IPS-18c (cell line): Measurements from ENCODE around the gene HKDC1.
"Not testable (repeated sequence)": the region's sequence is repeated elsewhere in the genome, so short reads cannot be mapped to it uniquely, and the experiment has no call there.

Experiments used
- H3K4me3 ChIP-seq: 2 replicates; pipeline ENCODE4 v1.7.0; 2013; ENCODE audit warnings: low read depth, mild to moderate bottlenecking, low read length, moderate library complexity; ENCODE audit not compliant: insufficient read depth
- H3K9me3 ChIP-seq: one replicate; pipeline ENCODE4 v1.6.1; 2013; ENCODE audit warnings: mild to moderate bottlenecking, low read length, moderate library complexity; ENCODE audit not compliant: control insufficient read depth, insufficient read depth

Gene HKDC1

DNA sequence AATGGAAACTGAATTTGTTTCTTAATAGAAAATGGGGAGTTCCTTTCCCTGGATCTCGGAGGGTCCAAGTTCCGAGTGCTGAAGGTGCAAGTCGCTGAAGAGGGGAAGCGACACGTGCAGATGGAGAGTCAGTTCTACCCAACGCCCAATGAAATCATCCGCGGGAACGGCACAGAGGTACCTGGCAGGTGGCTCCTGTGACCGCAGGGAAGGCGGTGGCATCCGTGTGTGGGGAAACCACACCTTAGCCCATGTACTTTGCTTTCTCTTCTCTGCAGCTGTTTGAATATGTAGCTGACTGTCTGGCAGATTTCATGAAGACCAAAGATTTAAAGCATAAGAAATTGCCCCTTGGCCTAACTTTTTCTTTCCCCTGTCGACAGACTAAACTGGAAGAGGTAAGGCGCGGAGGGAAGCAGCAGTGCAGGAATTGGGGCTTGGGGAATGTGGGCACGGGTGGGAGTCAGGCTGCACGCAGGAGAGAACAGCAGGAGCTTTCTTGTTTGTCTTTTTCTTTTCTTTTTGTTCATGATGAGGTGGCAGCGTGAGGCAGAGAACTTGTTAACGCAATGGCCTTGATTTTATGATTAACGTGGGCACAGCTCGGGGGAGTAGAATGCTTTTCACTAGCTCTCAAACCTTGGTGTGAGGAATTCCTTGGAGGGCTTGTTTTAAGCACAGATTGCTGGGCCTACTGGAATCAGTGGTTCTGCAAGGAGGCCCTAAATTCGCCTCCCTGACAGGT is 12.8 kb downstream of the HKDC1 start:
- Histone ChIP-seq H3K9me3 (no peaks in the 10 kb centered on the region), H3K4me3 (no peak overlapping the region)

- H3K4me3 ChIP-seq, result no peak overlapping the region
- H3K9me3 ChIP-seq, result no peaks in the 10 kb centered on the region
Observed at GRCh38 chr10:69234447-69234846, 14.3 kb downstream of the HKDC1 start.

DNA sequence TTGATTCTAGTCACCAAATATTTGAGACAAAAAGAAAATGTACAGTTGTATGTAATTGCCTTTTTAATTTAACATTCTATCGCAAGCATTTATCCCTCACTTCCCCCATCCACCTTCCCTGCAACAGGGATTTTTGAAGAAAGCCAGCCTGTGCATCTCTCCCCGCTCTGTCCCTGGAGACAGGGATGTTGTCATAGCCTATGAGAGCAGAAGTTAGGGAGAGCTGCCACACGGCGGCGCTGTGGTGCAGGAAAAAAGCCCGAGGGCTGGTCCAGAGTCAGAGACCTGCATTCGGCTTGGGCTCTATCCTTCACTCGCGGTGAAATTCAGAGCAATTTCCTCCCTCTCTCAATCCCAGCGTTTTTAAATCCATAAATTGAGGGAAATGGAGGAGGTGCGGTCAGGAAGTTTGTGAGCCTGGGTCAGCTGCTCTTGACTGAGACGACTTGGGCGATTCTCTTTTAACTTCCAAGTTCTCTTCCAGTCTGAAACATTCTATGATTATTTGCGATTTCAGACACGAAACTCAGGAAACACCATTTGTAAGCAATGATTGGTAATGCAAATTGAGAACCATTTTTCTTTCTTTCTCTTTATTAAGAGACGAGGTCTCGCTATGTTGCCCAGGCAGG is 17.5 kb downstream of the HKDC1 start:
- Histone ChIP-seq H3K4me3 (no peak overlapping the region), H3K9me3 (no peaks in the 10 kb centered on the region)

DNA sequence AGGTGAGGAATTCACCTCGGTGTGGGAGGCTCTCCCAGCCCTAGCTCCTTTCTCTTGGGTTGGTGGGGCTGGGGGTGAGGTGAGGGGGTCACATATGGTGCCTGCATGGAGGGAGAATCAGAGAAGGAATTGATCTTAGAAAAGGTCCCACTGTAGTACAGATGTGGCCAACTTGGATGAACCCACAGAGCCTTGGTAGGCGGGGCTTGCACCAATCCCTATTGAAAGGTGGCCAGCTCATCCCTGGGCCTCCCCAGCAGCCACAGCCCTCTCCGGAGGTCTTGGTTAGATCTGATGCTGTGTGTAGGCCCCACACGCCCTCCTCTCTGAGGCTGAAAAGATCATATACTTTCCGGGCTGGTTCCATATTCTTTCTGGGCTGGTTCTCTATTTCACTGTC is 19.0 kb downstream of the HKDC1 start:
- no peaks in the 10 kb centered on the region for H3K9me3 ChIP-seq
- H3K4me3 ChIP-seq, result no peak overlapping the region

DNA sequence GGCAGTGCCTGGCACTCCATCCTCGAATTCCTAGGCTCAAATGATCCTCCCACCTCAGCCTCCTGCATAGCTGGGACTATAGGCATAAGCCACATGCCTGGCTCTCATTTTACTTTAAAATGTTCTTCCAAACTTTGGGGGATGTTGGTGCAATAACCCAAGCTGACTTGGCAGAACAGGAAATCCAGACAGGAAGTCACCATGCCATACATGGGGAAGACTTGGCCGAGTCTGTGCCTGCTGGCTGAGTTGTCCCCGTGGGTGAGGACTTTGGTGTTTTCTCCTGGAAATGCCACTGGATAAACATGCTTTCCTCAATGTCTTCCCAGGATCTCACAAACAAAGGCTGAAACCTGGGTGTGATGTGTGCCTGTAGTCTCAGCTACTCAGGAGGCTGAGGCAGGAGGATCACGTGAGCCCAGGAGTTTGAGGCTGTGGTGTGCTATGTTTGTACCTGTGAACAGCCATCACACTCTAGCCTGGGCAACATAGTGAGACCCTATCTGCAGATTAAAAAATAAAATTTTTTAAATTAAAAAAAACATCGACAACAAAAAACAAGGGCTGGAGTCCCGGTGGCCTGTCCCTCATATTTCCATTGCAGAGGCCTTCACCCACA is 19.8 kb downstream of the HKDC1 start:
- Histone ChIP-seq H3K4me3 (no peak overlapping the region), H3K9me3 (no peaks in the 10 kb centered on the region)

DNA sequence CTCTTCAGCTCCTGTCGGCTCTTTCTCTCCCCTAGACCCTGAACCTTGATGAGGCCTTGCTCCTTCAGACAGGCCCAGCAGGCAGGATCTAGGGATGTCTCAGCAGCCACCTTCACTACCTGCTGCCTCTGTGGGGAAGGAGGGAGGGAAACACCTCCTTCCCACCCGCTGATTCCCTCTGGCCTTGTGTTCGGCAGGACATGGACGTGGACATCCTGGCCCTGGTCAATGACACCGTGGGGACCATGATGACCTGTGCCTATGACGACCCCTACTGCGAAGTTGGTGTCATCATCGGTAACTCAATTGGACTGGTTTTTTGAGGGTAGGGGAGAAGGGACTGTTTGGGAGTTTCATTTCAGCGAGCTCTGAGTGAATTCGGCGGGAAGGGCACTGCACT is 20.3 kb downstream of the HKDC1 start:
- no peaks in the 10 kb centered on the region for H3K9me3 ChIP-seq
- no peak overlapping the region for H3K4me3 ChIP-seq

GRCh38 chr10:69241575-69241974 is 21.4 kb downstream of the HKDC1 start:
- Histone ChIP-seq H3K4me3 (no peak overlapping the region), H3K9me3 (no peaks in the 10 kb centered on the region)

GRCh38 chr10:69242040-69242851 is 22.1 kb downstream of the HKDC1 start:
- Histone ChIP-seq H3K4me3 (no peak overlapping the region), H3K9me3 (no peaks in the 10 kb centered on the region)

- Histone ChIP-seq H3K4me3 (no peak overlapping the region), H3K9me3 (no peaks in the 10 kb centered on the region)
Observed at GRCh38 chr10:69242852-69243212, 22.7 kb downstream of the HKDC1 start.

GRCh38 chr10:69243817-69244216 is 23.7 kb downstream of the HKDC1 start:
- Histone ChIP-seq H3K4me3 (no peak overlapping the region), H3K9me3 (no peaks in the 10 kb centered on the region)

DNA sequence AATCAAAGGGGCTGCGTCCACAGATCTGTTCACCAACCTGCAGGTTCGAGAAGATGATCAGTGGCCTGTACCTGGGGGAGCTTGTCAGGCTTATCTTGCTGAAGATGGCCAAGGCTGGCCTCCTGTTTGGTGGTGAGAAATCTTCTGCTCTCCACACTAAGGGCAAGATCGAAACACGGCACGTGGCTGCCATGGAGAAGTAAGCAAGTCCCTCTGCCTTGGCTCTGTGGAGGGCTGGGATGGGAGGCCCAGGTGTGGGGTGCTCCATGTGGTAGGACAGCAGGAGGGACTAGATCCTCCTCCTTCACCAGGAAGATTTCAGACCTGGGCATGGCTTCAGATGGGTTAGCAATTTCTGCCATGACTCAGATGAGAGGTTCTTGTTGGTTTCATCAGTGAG is 25.9 kb downstream of the HKDC1 start:
- H3K4me3 ChIP-seq, result no peak overlapping the region
- no peaks in the 10 kb centered on the region for H3K9me3 ChIP-seq

- H3K9me3 ChIP-seq, result no peaks in the 10 kb centered on the region
- H3K4me3 ChIP-seq, result no peak overlapping the region
Observed at GRCh38 chr10:69246581-69247312, 26.6 kb downstream of the HKDC1 start.

DNA sequence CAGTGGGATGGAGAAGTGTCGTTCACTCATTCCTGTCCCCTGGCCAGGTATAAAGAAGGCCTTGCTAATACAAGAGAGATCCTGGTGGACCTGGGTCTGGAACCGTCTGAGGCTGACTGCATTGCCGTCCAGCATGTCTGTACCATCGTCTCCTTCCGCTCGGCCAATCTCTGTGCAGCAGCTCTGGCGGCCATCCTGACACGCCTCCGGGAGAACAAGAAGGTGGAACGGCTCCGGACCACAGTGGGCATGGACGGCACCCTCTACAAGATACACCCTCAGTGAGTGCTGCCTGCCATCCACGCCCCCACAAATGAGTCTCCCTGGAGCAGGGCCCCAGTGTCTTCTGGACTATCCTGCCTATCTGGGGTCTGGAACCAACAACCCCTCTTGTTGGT is 27.2 kb downstream of the HKDC1 start:
- H3K4me3 ChIP-seq, result no peak overlapping the region
- no peaks in the 10 kb centered on the region for H3K9me3 ChIP-seq

DNA sequence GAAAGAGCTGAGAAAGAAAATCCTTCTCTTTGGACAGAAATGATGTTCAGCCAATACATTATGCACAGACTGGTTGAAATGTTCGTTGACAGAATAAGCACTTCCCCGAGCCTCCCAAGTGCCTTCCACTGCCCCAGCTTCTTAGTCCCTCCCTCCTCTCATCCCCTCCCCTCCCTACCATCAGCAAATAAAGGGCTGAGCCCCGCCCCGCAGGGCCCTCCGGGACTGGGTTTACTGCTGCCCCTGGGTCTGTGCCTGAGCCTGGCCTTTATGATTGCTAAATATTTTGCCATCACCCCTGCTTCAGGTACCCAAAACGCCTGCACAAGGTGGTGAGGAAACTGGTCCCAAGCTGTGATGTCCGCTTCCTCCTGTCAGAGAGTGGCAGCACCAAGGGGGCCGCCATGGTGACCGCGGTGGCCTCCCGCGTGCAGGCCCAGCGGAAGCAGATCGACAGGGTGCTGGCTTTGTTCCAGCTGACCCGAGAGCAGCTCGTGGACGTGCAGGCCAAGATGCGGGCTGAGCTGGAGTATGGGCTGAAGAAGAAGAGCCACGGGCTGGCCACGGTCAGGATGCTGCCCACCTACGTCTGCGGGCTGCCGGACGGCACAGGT is 28.1 kb downstream of the HKDC1 start:
- Histone ChIP-seq H3K4me3 (no peak overlapping the region), H3K9me3 (no peaks in the 10 kb centered on the region)

- Histone ChIP-seq H3K4me3 (no peak overlapping the region), H3K9me3 (no peaks in the 10 kb centered on the region)
Observed at GRCh38 chr10:69250041-69250440, 29.9 kb downstream of the HKDC1 start.

- H3K4me3 ChIP-seq, result not testable (repeated sequence)
Observed at GRCh38 chr10:69251417-69251816, 31.3 kb downstream of the HKDC1 start.

DNA sequence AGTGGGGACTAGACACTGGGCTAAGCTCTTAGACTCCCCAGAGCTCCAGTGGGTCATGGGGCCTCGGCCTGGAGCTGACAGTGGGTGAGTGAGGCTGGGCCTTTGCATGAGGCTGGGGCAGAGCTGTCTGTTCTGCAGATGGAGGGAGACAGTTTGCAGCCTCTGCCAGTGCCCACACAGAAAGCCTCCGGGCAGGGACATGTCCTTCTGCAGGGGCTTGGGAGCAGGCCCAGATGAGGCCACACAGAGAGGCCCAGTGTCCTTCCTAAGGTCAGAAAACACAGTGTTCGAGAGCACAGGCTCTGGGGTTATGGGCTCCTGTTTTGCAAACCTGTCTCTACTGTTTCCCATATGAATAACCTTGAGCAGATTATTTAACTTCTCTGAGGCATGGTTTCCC is 33.0 kb downstream of the HKDC1 start:
- H3K9me3 ChIP-seq, result no peaks in the 10 kb centered on the region
- no peak overlapping the region for H3K4me3 ChIP-seq

More at GRCh38 chr10:69251417-69251816, 31.3 kb downstream of the HKDC1 start:
- not testable (repeated sequence) for H3K9me3 ChIP-seq
